AG10803 (cell line): ENCODE measurements around the gene ADARB2.

Source experiments
- DNase-seq: peaks from one replicate; pipeline ENCODE4 v3.0.0; 2010; ENCODE audit warnings: low read depth
- H3K4me3 ChIP-seq: 2 replicates; pipeline ENCODE4 v1.5.1; 2011; ENCODE audit warnings: mild to moderate bottlenecking, low read length, control low read depth
- TF ChIP-seq, protein P1 (sequence below): conservative IDR thresholded peaks from 2 replicates; pipeline ENCODE4 v1.5.1; 2011; ENCODE audit warnings: mild to moderate bottlenecking, low read length, control low read depth, inconsistent platforms

The ADARB2 gene

DNA sequence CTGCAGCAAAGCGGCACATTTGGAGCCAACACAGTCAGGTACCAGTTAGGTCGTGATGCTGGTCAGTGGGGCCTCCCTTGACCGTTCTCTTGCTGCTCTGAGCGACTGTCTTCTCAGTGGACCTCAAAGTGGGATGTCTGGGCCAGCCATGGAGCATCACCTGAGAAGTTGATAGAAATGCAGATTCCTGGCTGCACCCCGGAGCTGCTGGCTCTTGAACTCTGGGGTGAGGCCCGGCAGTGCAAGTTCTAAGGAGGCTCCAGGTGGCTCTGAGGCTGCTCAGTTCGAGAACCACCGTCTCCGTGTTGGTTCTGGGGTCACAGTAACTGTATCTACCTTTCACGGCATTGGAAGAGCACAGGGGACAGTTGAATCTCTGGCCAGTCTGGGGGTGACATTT, 533.6 kb downstream of the ADARB2 start:
- DNase-seq = no peak
- TF ChIP-seq, protein P1, sequence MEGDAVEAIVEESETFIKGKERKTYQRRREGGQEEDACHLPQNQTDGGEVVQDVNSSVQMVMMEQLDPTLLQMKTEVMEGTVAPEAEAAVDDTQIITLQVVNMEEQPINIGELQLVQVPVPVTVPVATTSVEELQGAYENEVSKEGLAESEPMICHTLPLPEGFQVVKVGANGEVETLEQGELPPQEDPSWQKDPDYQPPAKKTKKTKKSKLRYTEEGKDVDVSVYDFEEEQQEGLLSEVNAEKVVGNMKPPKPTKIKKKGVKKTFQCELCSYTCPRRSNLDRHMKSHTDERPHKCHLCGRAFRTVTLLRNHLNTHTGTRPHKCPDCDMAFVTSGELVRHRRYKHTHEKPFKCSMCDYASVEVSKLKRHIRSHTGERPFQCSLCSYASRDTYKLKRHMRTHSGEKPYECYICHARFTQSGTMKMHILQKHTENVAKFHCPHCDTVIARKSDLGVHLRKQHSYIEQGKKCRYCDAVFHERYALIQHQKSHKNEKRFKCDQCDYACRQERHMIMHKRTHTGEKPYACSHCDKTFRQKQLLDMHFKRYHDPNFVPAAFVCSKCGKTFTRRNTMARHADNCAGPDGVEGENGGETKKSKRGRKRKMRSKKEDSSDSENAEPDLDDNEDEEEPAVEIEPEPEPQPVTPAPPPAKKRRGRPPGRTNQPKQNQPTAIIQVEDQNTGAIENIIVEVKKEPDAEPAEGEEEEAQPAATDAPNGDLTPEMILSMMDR = no peak
- no peak overlapping the region for H3K4me3 ChIP-seq

DNA sequence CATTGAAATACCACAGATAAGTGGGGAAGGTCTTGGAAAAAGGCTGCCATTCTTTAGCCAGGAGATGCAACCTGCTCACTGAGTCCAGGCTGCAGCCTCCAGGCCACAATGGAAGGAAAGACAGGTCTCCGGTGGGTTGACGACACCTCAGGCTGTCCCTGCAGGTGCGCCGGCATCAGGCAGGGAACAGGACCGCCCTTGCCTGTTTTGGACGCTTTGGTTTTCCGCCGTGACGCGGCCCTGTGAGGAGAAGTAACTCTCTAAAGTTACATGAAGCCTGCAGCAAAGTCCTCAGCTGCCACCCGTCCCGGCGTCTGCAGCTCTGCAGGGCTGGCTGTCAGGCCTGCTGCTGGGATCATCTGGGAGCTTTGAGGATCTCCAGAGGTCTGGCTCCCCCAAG, 534.1 kb downstream of the ADARB2 start:
- no peak overlapping the region for H3K4me3 ChIP-seq
- TF ChIP-seq, protein P1 = no peak
- no peak for DNase-seq

DNA sequence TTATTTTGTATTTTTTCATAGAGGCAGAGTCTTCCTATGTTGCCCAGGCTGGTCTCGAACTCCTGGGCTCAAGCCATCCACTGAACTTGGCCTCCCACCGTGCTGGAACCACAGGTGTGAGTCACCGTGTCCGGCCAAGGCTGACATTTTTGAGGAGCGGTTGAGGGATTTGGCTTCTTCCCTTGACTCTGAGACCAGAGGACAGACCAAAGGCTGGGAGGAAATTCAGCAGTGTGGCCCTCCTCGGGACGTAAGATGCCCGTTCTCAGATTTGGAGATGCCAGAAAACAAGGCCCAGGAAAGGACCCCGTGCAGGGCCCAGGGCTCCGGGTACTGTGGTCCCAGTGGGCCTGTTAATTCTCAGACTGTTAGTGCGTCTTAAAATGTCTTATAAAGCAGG, 535.0 kb downstream of the ADARB2 start:
- no peak overlapping the region for H3K4me3 ChIP-seq
- no peak for DNase-seq
- TF ChIP-seq, protein P1 = no peak

DNA sequence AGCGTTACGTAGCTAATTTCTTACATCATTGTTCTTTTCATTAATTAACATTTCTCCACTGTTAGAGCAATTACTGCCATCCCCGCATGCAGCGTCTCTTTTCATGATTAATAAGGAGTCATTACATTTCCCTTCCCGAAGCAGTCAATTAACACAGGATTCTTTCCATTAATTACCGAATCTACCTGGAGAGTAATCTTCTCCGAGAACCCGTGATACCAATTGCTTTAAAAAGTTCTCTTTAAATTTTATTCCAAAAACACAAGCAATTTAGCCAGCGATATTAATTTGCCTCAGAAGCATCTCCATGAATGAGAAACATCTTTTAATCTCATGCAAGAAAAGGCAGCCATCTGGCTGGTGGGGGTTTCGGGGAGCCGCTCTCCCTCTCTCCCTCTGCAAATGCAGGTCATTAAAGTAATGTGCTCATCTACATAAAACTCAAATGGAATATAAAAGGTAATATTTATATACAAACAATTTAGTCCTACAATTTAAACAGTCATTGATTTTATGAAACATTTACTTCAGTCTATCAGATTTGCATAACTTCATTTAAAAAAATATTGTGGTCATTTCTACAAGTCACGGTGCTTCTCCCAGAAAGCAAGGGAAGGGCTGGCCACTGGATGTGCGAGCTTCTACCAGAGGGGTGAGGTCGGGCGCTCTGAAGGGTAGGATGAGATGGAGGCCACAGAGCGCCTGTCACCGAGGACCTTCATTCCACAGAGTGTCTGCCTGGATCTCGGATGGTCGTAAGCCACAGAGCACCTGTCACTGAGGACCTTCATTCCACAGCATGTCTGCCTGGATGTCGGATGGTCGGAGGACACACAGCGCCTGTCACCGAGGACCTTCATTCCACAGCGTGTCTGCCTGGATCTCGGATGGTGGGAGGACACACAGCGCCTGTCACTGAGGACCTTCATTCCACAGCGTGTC, 536.2 kb downstream of the ADARB2 start:
- no peak overlapping the region for H3K4me3 ChIP-seq
- TF ChIP-seq, protein P1 = no peak
- DNase-seq = no peak

DNA sequence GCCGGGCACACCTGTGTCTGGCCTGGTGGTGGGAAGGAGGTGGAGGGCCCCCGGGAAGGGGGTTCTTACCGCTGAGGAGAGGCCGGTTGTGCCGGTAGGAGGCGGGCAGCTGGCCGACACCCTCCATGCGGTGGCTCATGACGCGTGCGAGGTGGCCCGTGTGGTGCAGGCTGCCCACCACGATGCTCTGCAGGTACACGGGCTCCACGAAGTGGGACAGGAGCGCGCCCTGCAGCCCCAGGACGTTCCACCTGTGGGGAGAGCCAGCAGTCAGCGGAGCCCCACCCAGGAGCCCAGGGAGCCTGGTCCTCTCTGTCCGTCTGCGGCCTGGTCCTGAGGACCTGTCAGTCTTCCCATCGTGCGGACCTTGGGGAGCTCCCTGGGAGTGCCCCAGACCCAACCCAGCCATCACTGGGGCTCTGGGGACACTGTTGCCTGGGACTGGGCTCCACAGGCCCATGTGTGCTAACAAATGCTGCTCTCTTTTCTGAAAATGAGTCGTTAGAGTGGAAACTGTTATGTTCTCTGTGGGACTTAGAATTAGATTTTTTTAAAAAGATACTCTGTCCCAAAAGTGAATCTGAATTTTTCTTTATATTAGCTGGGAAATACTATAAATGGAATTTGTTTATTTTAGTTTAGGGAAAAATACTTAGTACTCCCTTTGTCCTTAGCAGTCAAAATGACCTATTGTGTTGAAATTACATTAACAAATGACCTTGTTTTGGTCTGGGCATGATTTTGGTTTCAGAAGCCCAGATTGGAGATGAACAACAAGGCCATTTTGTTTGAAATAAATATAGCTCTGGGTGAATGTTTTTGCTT, 537.2 kb downstream of the ADARB2 start:
- DNase-seq = no peak
- TF ChIP-seq, protein P1 = no peak
- no peak overlapping the region for H3K4me3 ChIP-seq

DNA sequence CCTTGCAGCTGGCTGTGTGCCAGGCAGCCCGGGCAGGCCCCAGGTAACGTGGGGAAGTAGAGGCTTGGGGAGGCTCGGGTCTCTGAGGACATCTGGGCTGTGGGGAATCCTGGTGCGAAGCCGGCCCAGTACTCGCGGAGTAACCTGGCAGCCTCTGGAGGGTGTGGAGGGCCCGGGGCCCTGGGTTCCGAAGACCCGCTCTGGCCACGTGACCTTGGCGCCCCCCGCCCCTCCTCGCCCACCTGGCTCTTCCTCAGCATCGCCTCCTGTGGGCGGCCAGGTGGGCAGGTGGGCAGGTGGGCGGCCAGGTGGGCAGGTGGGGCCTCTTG, 538.0 kb downstream of the ADARB2 start:
- TF ChIP-seq, protein P1 = no peak
- DNase-seq = no peak
- H3K4me3 ChIP-seq = no peak overlapping the region
